GM19395 (cell line): ENCODE measurements around the gene EXD3.

Experiments used
- ATAC-seq: cut with Tn5 transposase; IDR thresholded peaks from one replicate; pipeline ENCODE4 v1.9.1; 2021; ENCODE audit warnings: mild to moderate bottlenecking, moderate library complexity; ENCODE audit not compliant: unreplicated experiment

Gene EXD3

DNA sequence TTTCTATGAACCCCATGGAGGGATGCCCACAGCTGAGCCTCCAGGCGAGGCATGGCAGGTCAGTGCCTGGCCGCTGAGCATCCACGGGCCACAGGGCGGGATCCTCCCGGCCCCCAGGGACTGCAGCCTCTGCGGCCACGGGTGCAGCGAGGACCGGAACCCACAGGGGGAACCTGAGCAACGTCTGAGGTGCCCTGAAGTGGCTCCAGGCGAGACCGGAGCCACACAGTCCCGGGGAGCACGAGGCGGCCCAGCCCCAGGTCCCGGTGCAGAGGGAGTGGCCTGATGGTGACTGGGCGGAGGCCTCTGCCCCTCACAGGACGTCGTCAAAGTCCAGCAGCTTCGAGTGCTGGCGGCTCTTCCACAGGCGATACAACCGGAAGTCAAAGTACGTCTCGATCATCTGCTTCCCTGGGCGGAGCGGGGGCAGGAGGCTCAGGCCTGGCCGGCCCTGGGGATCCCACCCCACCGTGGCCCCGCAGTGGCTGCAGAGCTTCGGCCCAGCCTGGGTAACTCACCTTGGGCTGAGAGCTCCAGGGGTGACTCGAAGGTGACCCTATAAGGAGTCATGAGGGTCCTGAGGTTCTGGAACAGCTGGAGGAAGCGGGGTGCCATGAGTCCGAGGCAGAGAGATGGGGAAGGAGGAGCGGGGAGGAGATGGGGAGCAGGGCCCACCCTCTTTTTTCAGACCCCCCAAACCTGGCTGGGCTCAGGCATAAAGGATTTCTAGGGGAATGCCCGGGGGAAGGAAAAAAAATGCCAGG, 26.3 kb upstream of the EXD3 start:
- ATAC-seq: no peak

DNA sequence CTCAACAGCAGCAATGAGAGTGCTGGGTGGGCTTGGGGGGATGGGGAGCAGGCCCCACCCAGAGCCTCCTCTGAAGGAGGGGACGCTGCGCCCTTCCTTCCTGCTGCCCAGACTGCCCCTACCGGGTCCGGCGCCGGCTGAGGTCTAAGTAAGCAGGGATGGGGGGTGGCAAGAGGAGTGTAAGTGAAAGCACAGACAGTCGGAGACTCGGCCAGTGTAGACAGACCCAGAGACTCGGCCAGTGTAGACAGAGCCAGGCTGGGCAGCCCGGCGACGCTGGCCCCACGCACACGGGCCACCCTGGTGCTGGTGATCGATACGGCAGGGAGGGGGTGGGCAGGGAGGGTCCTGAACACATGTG, 25.6 kb upstream of the EXD3 start:
- no peak for ATAC-seq

- no peak for ATAC-seq
Observed at GRCh38 chr9:137447722-137448601, 25.0 kb upstream of the EXD3 start.

- no peak for ATAC-seq
Observed at GRCh38 chr9:137446851-137447471, 24.0 kb upstream of the EXD3 start.

DNA sequence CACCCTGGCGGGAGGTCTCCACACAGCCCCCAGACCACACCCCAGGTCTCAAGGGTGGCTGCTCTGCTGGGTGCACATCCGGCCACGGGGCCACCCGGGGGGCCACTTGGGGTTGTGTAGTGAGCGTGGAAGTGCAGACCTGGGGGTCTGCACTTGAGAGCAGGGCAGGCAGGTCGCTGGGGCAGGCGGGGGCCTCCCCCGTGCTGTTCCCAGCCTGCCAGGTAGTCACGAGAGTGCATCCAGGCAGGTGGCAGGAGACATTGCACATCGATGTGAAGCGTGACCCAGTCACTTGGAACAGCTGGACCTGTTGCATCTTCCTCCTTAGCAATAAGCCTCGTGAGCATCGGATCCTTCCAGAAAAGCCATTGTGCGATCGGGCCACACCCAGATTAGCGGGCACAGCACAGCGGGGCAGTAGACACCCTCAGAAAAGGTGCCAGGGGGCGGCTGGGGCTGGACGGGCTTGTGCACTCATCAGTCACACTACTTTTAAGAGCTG, 23.0 kb upstream of the EXD3 start:
- no peak for ATAC-seq

- ATAC-seq: peak; percentile 76
Observed at GRCh38 chr9:137445275-137445807, 22.4 kb upstream of the EXD3 start.

DNA sequence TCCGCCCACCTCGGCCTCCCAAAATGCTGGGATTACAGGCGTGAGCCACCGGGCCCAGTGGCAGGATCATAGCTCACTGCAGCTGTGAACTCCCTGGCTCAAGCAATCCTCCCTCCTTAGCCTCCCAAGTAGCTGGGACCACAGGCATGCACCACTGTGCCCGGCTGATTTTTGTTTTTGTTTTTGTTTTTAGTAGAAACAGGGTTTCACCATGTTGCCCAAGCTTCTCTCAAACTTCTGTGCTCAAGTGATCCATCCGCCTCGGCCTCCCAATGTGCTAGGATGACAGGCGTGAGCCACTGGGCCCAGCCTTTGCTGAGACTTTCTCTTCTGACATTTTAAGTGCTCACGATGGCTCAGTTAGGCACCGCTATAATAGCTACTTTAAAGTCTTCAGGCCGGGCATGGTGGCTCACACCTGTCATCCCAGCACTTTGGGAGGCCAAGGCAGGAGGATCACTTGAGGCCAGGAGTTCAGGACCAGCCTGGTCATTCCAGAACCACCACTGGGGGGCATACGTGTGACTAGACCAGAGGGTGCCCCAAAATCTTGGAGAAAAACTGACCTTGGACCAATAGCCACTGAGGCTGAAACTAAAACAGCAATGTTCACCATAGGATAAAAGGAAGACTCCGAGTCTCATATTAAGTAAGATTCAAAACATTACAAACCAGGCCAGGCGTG, 21.3 kb upstream of the EXD3 start:
- no peak for ATAC-seq

GRCh38 chr9:137441935-137442321, 19.0 kb upstream of the EXD3 start:
- ATAC-seq: no peak

DNA sequence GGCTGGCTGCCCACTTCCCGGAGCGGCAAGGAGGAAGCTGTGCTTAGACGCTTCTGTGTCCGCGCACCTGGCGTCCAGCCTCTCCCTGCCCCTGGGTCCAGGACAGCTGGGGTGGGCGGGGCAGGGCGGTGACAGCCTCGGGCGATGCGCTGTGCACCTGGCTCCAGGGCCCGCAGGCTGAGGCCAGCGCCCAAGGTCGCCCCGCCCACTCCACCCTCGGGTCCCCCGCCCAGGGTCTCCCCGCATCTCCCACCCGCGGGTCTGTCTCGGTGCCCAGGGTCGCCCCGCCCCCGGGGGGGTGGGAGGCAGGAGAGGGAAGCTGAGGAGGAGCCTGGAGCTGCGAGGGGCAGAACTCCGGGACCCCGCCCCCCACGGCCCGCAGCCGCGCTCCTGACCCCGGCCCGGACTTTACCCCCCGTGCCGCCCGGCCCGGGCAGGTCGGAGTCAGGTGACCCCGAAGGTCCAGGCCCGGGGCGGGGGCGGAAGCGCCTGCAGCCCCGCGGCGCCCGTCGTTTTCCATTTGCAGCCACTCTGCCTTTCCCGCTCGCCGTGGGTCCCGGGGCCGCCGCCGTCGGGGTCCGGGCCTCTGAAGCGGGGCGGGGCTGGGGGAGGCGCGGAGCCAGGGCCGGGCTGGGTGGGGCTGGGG, 18.4 kb upstream of the EXD3 start, which contains the start of gene ENTPD8:
ENTPD8 (minus strand) TSS at position 69 of the 646 bp plus-strand sequence. CDS start 3,072 bp downstream, outside the sequence.
- ATAC-seq: no peak

DNA sequence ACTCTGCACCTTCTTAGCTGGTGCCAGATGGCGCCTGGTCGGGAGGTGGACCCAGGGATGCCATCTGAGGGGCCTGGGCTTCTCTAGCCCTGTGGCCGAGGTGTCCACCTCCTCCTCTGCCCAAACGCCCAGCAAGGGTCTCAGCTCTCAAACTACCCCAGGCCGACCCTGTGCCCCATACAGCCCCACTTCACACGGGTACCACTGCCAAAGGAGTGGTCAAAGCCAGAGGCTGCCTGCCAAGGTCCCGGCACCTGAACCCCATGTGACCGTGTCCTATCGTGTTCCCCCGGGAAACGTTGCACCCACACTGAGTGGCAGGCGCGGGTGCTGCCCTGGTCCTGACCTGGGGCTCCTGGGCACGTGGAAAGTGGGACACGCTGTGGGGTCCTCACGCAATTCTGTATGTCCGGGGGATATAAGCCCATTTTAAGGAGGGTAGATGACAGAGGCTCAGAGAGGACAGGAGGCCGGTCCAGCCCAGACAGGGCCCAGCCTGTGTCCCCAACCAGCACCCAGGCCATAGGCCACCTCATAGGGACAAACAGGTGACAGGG, 16.3 kb upstream of the EXD3 start:
- no peak for ATAC-seq

DNA sequence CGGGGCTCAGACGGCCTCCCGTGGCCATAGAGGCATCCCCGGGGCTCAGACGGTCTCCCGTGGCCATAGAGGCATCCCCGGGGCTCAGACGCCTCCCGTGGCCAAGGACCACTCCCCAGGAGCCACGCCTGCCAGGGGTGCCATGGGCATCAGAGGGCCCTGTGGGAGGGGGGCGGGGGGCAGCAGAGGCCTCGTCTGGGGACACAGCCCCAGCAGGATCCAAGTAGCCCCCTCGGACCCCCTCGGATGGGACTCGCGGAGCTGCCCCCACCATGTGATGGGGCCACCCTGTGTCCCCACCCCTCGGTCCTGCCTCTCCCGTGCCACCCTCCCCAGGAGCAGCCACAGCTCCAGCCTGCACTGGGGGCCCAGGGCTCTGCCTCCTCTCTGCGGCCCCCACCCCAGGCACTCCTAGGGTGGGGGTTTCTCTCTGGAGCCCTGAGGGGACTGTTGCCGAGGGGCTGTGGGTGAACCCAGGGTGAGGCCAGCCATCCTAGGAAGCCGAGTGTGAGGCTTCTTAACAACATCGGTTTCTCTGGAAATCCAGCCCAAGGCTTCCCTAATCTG, 15.7 kb upstream of the EXD3 start:
- no peak for ATAC-seq

DNA sequence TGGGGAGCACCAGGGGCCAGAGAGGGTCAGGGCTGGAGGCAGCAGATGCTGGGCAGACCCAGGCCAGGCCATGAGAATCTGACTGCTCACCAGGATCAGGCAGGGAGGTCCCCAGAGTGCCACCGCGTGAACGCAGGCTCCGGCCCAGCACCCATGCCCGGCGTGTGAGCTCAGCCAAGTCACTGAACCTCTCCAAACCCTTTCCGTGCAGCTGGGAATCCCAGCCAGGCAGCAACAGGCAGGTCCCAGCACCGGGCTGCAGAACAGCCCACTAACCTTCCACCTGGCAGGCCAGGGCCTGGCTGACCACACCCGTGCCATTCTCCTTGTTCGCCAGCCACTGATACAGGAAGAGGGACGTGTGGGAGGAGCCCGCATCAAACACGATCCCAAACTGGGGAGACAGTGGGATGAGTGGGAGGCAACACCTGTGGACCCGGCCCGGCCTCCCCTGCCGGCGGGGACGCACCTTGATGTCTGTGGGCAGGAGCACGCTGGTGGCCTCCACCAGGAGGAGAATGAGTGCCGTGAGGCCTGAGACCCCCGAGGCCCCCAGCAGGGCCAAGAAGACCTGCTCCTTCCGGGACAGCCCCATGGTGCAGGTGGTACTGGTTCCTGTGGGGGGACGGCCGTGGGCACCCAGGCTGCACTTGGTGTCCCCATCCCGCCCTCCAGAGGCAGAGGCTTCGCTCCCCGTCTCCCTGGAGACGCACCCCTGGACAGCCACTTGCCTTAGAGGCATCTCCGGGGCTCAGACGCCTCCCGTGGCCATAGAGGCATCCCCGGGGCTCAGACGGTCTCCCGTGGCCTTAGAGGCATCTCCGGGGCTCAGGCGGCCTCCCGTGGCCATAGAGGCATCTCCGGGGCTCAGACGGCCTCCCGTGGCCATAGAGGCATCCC, 15.0 kb upstream of the EXD3 start:
- ATAC-seq: no peak

DNA sequence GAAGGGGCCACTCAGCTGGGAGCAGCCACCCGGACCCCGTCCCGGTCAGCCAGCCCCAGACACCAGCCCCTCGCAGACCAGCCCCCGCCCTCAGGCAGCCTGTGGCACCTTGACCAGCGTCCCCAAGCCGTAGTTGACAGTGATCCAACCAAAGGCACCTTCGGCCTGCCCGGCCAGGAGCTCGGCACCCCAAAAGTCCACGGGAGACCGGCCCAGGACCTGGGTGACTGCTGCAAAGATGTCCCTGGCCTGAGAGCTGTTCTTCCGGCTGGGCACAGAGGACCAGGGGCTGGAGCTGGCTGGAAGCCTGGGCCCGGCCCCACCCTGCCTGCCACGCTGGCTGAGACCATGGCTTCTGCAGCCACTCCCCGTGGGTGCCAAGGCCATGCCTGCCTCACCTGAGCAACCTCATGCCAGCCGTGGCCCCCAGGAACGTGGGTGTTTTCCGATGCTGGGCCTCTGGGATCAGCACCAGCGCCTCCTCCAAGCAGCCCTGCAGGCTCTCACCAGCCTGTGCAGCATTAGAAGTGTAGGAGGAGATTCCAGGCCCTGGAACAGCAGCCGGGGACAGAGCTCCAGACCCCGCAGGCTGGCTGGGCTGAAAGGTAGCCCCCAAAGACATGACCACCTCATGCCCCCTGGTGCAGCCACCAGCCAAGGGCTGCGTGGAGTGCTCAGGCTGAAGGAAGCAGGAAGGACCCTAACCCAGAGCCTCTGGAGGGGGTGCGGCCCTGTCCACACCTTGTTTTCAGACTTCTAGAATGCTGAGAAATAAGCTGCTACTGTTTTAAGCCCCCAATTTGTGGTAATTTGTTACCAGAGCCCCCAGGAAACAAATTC, 14.0 kb upstream of the EXD3 start:
- ATAC-seq: no peak

DNA sequence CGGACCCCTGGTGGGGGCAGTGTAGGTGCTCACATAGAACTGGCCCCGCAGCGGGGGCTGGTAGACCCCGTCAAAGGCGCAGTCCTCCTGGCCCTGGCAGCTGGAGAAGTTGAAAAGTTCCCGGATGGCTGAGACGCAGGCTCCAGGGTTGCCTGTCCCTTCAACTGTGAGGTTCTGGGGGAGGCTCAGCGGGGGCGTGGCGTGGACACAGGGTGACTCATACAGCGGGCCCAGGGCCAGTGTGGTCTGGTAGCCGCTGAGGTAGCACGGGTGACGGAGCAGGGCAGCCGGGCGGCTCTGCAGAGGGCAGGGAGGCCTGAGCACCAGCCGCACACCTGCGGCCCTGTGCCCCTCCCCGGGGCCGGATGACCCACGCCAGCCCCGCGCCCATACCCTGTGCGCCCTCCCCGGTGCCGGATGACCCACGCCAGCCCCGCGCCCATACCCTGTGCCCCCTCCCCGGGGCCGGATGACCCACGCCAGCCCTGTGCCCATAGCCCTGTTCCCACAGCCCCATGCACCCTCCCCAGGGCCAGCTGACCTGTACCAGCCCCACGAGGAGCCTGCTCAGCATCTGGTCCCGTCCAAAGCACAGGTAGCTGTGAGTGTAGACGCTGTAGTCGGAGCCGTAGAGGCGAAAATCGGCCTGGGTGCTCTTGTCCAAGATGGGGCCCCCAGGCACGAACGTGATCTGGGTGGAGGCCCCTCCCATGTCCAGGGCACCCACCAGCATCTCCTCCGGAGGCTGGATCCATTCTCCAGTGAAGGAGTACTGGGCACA, 13.2 kb upstream of the EXD3 start:
- no peak for ATAC-seq

GRCh38 chr9:137435381-137435891, 12.5 kb upstream of the EXD3 start:
- ATAC-seq: no peak

DNA sequence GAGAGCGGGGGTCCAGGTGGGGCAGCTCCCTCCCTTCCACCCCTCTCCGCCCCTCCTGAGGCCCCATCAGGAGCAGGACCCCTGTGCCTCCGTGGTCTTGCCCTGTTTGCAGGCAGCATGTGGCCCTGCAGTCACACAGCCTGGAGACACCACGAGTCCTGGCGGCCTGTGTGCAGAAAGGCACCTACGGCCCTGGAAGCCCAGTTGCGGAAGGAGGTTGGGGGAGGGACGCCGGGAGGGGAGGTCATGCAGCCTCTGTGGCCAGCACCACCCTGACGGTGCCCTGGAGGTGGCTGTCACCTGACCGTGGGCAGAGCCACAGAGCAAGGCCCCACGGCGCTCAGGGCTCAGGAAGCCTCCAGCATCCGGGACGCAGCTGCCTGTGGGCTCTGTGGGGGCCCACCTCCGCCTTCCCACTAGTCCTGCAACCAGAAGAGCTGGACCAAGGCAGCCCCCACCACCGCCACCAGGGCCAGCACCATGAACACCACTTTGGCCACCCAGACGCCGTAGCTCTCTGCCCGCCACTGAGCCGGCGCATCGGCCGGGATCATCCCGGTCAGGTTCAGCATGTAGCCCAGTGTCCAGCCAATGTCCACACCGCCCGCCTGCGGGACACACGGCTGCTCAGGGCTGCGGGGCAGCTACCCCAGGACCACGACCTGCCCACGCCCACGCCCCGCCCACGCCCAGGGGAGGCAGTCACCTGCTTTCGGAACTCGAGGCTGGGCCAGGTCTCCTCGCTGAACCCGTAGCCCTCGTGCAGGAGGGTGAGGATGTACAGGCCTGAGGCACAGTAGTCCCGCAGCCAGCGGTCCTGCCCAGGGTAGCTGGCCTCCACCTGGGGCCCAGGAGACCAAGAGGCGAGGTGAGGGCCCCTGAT, 11.8 kb upstream of the EXD3 start:
- no peak for ATAC-seq
